Fibroblast of villous mesenchyme (primary cell): ENCODE data around the gene CXorf58. TPM values are rescaled to one million over a fixed set of nuclear protein-coding genes. Genes with fewer than 3 reads are reported as not detected.

Source experiments
- DNase-seq: peaks from one replicate; pipeline ENCODE4 v3.0.0-alpha.2; 2010; ENCODE audit warnings: low read depth
- H3K4me3 ChIP-seq: 2 replicates; pipeline ENCODE4 v1.5.1; 2011; ENCODE audit warnings: low read depth, mild to moderate bottlenecking, low read length
- total RNA-seq: library from RNA; depleted of rRNA; stranded (reverse); fragments of >200 nt; gene quantifications from 2 replicates; pipeline ENCODE4 v1.2.3, GENCODE V29; 2012
- TF ChIP-seq, protein P1 (sequence below): IDR thresholded peaks from 2 replicates; pipeline ENCODE4 v1.5.1; 2012; ENCODE audit warnings: low read depth, mild to moderate bottlenecking, low read length; ENCODE audit not compliant: insufficient read depth

Gene CXorf58
- total RNA-seq, 1 donor = not detected

DNA sequence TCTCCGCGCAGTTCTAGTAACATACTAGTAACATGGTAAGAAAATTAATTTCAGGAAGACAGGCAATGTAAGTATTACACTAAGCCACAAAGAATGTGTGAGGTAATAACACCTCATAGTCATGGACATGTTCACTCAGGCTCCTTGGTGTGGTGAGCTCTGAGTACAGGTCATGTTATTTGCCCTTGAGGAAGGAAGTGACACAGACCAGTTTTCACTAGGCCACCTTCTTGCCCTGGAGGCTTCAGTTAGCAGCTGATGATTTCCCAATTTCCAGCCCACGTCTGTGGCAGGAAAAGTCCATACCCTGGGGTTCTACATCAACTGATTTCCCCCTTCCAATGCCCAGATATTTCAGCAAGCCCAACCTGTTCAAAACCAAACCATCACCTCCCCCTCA is 6.7 kb upstream of the CXorf58 start:
- no peak overlapping the region for H3K4me3 ChIP-seq
- peak; percentile 81 for DNase-seq
- TF ChIP-seq, protein P1, sequence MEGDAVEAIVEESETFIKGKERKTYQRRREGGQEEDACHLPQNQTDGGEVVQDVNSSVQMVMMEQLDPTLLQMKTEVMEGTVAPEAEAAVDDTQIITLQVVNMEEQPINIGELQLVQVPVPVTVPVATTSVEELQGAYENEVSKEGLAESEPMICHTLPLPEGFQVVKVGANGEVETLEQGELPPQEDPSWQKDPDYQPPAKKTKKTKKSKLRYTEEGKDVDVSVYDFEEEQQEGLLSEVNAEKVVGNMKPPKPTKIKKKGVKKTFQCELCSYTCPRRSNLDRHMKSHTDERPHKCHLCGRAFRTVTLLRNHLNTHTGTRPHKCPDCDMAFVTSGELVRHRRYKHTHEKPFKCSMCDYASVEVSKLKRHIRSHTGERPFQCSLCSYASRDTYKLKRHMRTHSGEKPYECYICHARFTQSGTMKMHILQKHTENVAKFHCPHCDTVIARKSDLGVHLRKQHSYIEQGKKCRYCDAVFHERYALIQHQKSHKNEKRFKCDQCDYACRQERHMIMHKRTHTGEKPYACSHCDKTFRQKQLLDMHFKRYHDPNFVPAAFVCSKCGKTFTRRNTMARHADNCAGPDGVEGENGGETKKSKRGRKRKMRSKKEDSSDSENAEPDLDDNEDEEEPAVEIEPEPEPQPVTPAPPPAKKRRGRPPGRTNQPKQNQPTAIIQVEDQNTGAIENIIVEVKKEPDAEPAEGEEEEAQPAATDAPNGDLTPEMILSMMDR = no peak

GRCh38 chrX:23901805-23902204 is 6.0 kb upstream of the CXorf58 start:
- TF ChIP-seq, protein P1 = peak; percentile 60
- peak; percentile 88 for DNase-seq
- no peak overlapping the region for H3K4me3 ChIP-seq

DNA sequence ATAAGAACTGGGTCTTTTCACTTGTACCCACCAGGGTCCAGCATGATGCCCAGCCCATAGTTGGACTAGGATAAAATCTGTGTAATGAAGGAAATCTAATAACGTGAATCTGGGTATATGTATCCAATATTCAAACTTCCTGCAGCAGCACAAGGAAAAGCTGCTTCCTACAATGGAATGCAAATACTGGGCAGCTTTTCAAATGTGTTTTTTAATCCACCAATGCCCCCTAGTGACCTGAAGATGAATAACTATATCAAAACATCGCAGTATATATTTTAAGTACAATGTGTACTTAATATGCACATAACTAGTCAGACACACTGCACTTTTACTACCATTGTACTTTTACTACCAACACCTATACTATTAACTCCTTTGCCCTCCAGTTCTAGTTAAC is 5.4 kb upstream of the CXorf58 start:
- peak; percentile 75 for DNase-seq
- H3K4me3 ChIP-seq = no peak overlapping the region
- TF ChIP-seq, protein P1 = peak; percentile 44

GRCh38 chrX:23904096-23904495 is 3.7 kb upstream of the CXorf58 start:
- H3K4me3 ChIP-seq = no peak overlapping the region
- TF ChIP-seq, protein P1 = no peak
- no peak for DNase-seq

GRCh38 chrX:23907111-23907497 is 702 bp upstream of the CXorf58 start:
- H3K4me3 ChIP-seq = peak overlapping the region; percentile 65
- TF ChIP-seq, protein P1 = no peak
- no peak for DNase-seq

GRCh38 chrX:23908219-23909004 is 606 bp downstream of the CXorf58 start:
- DNase-seq = no peak
- peak overlapping the region; percentile 35 for H3K4me3 ChIP-seq
- TF ChIP-seq, protein P1 = peak; percentile 35
